GM13977 (cell line): Measurements from ENCODE around the gene HPCAL1.
A peak's percentile ranks its signal among the peaks of the same experiment; 100 is the strongest.

ENCODE experiments used
- DNase-seq: peaks from one replicate; pipeline ENCODE4 v3.0.0; 2012; ENCODE audit warnings: low spot score
- CTCF ChIP-seq: IDR thresholded peaks from 2 replicates; pipeline ENCODE4 v1.5.1; 2012; ENCODE audit warnings: mild to moderate bottlenecking, control low read depth; ENCODE audit not compliant: insufficient read depth; ENCODE audit errors: extremely low read depth, missing control alignments
- in situ Hi-C: fragments of 300-500 bp; cut with MboI; formaldehyde crosslinking; loops from one replicate; pipeline ENCODE4 v1.12.0; 2022; ENCODE audit warnings: low sequenced_read_pairs, low pct_unique_long_range_greater_than_20kb, mixed read lengths, inconsistent platforms; ENCODE audit not compliant: unreplicated experiment

The HPCAL1 gene

GRCh38 chr2:10300328-10300920, 2.3 kb upstream of the HPCAL1 start:
- DNase-seq: no peak
- in situ Hi-C loops: no loop called here
- no peak for TF ChIP-seq CTCF

DNA sequence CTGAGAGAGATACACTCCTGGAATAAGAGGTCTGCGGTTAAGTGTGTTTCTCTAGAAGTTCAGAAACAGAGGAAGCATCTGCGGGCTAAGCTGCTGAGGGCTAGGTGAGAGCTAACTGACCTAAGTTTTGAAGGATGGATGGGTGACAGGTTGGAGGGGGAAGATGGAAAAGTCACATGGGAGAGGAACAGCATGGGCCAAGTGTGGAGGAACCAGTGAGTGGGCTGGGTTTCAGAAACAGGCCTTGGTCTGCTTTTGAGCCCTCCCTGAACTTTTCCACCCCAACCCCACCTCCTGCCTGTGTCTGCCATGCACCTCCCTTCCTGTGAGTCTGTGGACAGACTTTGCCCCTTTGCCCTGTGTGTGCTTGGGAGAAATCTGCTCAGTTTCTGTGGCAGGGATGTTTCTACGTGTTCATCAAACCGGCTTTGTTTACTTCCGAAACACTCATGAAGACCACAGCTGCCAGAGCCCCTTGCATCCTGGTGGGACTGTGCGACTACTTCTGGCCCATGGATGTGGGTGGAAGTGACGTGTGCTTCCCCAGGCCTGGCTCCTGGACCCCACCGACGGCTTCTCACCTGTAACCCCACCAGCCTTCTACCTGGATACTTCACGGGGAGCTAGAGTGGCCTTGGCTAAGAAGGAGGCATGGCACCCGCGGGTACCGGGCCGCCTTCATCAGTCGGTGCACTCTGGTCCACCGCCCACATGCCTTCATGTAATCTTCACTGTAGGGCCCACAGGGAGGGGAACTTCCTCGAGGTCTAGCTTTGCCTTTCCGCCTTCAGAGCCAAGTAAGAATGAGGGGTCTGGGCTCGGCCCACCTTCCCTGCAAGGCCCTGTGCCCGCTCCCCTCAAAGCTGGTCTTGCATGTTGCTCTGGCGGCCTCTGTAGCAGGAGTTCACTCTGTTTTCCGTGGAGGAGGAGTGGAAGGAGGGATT, 1.4 kb upstream of the HPCAL1 start:
- no peak for DNase-seq
- no peak for TF ChIP-seq CTCF
- in situ Hi-C loops: no loop called here

GRCh38 chr2:10301941-10302478, 694 bp upstream of the HPCAL1 start:
- TF ChIP-seq CTCF: no peak
- in situ Hi-C loops: no loop called here
- no peak for DNase-seq

DNA sequence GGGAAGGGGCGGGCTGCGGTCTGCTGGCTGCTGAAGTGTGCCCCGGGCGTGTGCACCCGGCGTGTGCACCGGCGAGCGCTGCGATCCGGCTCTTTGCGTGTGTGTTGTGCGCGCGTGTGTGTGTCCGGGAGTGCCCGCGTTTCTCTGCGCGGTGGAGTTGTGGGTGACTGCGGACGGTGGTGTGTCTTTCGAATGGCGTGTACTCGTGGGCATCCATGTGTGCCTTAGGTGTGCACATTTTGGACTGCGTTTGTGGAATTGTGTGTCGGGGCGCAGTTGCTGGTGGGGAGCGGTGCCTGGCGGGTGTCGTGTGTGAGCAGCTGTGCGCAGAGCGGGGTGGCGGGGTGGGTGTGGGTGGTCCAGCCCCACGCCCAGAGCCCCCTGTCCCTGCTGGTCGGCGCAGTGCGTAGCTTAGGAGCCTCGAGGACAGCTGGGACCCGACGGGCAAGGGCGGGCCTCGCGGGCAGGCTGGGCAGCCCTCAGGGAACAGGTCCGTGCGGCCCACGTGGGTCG, 533 bp downstream of the HPCAL1 start:
- DNase-seq: no peak
- no peak for TF ChIP-seq CTCF

GRCh38 chr2:10303694-10304378, 1.1 kb downstream of the HPCAL1 start:
- DNase-seq: peak; percentile 65
- TF ChIP-seq CTCF: peak; percentile 9
- in situ Hi-C loops: no loop called here

More for the DNA sequence above, 533 bp downstream of the HPCAL1 start:
- in situ Hi-C loops: no loop called here
